HG03159 (cell line): ENCODE results near the gene ARHGAP18.

Source experiments
- ATAC-seq: cut with Tn5 transposase; IDR thresholded peaks from one replicate; pipeline ENCODE4 v1.9.1; 2021; ENCODE audit warnings: mild to moderate bottlenecking, moderate library complexity; ENCODE audit not compliant: unreplicated experiment

The ARHGAP18 gene

DNA sequence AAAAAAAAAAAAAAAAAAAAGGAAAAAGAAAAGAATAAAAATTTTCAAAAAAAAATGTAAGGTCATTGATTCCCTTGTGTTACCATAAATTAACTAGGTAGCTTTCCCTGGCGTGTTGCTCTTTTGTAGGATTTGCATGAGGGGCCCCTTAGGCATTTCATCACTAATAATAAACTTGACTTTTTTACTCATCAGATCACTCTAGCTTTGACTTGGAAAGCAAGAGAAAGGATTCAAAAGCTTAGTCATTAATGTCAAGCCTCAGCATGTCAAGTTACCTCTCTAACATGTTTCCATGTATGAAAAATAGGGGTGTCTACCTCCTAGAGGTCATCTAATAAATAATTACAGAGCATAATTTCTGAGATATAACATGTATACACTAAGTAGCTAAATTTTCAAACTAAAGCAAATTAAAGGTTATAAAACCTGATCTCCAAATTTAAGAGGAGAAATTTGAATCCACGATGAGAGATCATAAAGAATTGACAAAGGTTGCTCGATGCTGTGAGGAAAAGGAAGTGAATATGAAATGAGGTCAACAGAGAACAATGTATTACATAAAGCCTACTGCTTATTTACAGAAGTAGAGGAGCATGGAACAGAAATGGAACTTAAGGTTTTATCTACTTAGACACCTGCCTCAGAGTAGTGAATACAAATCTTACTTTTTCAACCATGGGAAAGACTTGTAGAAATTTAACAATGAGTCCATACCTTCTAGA lies 86.8 kb downstream of the ARHGAP18 start:
- ATAC-seq, result peak; percentile 52

DNA sequence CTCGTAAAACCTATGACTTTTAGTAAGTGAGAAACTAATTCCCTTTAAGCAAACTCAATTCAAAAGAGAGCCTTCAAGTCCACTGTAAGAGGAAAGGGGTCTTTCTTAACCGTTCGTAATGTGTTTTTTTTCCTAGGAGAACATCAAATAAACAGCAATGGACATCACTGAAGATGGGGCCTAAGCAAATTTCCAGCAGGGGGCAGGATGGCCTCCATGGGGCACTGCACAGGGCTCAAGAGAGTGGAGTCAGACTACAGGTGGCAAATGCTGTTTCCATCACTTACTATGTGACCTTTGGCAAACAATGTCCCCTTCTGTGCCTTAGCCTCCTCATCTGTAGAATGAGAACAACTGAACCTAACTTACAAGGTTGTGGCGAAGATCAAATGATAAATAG lies 88.7 kb downstream of the ARHGAP18 start:
- no peak for ATAC-seq

- ATAC-seq, result no peak
These were observed 89.8 kb downstream of the ARHGAP18 start for GRCh38 chr6:129620234-129620610.

- ATAC-seq, result no peak
These were observed 90.3 kb downstream of the ARHGAP18 start for GRCh38 chr6:129619579-129620233.

GRCh38 chr6:129617986-129618385 lies 92.0 kb downstream of the ARHGAP18 start:
- ATAC-seq, result no peak

DNA sequence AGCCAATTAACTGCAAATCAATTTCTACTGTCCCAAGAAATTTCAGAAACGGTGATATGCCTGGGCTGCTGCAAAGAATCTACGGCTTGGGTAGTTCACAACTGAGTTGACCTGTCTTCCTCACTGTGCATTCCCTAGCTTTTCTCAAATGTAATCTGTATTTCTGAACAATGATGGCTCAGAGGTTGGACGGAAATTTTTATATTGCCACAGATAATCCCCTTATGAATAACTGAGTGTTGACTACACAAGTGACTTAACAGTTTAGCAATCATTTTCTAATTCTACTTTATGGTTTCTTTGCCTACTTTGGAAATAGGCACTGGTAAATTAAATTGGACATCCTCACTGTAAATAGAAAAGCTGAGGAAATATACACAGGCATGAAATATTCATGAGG lies 94.5 kb downstream of the ARHGAP18 start:
- ATAC-seq, result no peak

DNA sequence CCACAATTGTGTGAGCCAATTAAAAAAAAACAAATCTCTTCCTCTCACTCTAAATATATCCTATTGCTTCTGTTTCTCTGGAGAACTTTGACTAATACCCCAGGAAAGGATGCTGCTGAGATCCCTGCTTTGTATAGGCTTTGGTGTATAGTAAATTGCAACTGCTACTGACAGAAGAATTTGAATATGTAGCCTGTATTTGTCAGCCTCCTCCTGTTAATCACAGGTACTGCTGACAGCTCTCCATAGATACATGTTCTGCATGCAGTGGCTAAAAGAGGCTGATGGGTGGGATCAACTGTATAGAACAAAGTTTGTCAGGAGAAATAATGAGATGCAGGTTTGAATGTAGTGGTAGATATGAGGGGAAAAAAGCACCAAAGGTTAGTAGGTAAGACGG lies 95.0 kb downstream of the ARHGAP18 start:
- ATAC-seq, result no peak

- no peak for ATAC-seq
These were observed 95.5 kb downstream of the ARHGAP18 start for GRCh38 chr6:129614464-129614863.

- no peak for ATAC-seq
These were observed 97.5 kb downstream of the ARHGAP18 start for GRCh38 chr6:129612440-129612839.

GRCh38 chr6:129609635-129610034 lies 100.3 kb downstream of the ARHGAP18 start:
- no peak for ATAC-seq

DNA sequence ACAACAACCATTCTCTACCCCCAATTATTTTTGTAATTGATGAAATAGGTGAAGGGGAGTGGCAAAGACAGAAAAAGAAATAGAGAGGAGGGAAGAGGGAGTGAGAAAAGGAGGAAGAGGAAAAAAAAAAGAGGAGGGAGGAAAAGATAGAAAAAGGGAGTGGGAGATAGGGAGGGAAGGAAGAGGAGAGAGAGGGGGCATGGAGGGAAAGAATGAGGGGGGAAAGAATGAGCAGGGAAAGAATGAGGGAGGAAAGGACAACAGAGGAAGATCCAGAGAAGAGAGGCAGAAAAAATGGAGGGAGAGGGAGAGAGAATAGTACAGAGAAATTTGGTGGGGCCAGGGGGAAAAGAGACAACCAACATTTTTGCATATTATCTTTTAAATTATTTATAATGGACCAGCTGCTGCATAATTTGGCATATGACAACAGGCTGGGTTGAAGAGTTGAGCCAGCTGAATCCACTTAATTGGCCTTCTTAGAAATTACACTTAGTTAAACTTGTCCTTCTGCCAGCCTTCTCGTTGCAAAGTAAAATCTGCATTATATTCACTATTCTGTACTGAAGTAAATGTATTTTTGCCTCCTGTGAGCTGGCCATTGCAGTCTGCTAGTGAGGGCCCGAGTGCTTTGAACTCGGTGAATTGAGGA lies 101.0 kb downstream of the ARHGAP18 start:
- no peak for ATAC-seq

DNA sequence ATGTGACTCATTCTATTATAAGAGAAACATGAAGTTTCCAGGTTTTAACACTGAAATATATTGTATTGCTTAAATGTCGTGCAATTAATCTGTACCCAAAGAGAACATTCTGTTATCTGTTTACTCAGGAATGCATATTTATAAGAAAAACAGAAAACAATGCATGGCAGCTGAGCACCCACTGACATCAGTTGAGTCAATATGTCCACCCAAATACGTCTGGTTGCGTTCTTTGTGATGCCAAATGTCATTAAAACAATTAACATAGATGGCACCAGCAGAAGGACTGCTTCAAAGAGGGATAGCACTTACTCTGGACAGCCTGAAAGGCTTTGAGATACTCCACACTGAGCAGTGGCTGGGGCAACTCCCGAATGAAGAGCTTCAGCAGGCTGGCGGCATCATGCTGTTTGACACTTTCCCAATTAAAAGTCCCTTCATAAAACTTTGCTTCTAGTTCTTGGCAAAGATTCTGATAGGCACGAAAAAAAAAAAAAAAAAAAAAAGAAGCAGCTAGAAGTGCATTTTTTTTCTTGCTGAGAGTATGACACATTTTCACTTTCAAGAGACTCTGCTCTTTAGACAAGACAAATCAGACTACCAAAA lies 102.3 kb downstream of the ARHGAP18 start:
- ATAC-seq, result no peak

DNA sequence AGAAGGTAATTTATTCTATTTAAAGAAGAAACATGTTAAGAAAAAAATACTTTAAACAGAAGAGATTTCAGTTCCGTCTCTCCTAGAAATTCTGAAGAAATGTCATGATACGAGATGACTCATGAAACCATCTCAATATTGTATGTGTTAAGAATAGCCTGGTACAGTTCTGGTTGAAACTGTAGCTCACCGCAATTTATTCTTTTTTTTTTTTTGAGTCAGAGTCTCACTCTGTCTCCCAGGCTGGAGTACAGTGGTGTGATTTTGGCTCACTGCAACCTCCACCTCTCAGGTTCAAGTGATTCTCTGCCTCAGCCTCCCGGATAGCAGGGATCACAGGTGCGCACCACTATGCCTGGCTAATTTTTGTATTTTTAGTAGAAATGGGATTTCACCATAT lies 103.3 kb downstream of the ARHGAP18 start:
- no peak for ATAC-seq

- ATAC-seq, result no peak
These were observed 104.0 kb downstream of the ARHGAP18 start for GRCh38 chr6:129605967-129606366.

GRCh38 chr6:129605095-129605494 lies 104.9 kb downstream of the ARHGAP18 start:
- no peak for ATAC-seq

DNA sequence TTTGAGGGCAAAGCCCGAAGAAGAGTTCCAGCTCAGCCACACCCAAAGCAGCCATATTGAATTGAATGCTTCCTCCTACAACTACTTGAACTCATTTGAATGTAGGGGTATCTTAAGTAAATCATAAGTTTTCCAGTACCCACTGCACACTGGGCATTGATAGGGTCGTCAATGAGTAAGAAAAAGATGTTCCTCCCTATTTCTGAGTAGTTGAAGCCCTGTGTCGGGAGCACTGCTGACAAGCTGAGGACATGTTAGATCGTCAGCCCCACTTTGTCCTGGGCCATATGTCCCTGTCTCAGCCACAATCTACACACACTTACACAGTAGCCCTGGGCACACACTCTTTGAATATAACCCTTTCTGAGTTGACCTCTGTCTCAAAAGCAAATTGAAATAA lies 105.7 kb downstream of the ARHGAP18 start:
- no peak for ATAC-seq

- ATAC-seq, result no peak
These were observed 106.2 kb downstream of the ARHGAP18 start for GRCh38 chr6:129603741-129604140.

DNA sequence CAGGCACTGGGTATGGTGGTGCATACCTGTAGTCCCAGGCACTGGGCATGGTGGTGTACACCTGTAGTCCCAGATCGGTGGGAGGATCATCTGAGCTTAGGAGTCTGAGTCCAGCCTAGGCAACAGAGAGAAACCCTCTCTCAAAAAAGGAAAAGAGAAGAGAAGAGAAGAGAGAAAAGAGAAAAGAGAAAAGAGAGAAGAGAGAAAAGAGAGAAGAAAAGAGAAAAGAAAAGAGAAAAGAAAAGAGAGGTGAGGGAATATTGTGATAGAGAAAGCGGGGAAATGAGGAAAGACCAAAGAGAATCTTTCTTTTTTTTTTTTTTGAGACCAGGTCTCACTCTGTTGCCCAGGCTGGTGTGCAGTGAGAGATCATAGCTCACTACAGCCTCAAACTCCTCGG lies 108.7 kb downstream of the ARHGAP18 start:
- no peak for ATAC-seq

DNA sequence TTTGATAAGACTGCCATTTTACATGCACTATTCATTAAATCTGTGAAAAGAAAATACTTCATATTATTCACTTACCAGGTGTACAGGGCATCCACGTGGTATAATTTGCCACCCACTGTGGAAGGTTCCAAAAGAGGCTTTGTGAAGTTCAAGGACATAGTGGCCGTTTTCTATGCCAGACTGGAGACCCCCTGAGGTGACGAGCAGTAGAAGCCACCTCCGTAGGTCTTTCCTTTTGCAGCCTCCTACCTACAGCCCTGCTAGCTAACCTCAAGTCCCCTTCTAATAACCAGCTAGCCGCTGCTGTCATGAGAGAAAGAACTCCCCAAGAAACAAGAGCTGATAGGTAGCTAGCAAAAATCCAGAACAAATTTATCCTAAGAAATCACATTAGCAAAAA lies 110.5 kb downstream of the ARHGAP18 start:
- ATAC-seq, result no peak

- ATAC-seq, result peak; percentile 66
These were observed 111.5 kb downstream of the ARHGAP18 start for GRCh38 chr6:129598244-129599187.
